GM19463 (cell line): ENCODE results near the gene SIDT2.
A peak's percentile ranks its signal among the peaks of the same experiment; 100 is the strongest.
"Not testable (repeated sequence)": the region's sequence is repeated elsewhere in the genome, so short reads cannot be mapped to it uniquely, and the experiment has no call there.

Source experiments
- ATAC-seq: cut with Tn5 transposase; IDR thresholded peaks from one replicate; pipeline ENCODE4 v1.9.1; 2021; ENCODE audit warnings: mild to moderate bottlenecking, moderate library complexity; ENCODE audit not compliant: unreplicated experiment

Gene SIDT2

DNA sequence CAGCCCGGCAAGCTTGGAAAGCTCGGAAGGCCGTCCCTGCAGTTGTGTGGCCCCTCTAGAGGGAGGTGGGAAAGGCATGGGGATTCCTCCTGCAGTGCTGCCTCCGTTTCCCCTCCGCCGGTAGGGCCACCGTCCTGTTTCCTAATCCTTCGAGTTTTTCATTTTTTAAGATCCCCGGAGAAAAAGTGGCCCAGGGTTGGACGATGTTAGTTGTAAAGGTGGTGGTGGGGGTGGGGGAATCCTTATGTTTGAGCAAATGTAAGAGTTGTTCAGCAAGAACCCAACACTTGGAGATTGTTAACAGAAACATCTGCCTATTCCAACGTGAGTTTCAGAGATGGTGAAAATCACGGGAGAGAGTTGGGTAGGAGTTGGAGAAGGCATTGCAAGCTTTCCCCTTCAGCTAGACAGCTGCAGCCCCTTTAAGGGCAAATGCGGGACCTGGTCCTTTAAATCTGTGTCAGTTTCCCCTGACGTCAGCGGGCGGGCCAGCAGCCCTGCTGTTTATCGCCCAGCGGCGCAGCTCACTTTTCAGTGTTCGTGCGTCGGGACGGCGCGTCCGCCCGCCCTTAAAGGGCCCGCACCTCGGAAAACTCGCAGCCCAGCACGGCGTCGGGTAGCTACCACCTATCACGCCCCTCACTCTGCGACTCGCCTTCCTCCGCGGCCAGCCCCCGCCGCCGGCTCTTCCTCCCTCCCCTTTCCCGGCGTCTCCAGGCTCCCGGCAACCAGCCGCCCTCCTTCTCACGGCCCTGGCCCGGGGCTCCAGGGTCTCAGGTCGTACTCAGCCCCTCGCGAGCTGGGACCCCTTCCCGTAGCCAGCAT, at the start of gene SIDT2:
Gene SIDT2, plus strand, starts transcription at position 534 of the 825 bp plus-strand sequence. CDS start 521 bp downstream, outside the sequence.
- peak; percentile 89 for ATAC-seq

DNA sequence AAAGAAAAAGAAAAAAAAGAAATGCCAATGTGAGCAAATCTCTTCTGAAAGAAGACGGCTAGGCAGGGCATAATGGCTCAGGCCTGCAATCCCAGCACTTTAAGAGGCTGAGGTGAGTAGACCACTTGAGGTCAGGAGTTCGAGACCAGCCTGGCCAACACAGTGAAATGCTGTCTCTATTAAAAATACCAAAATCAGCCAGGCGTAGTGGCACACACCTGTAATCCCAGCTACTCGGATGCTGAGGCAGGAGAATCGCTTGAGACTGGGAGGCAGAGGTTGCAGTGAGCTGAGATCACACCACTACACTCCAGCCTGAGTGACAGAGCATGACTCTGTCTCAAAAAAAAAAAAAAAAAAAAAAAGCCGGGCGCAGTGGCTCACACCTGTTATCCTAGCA, 48.1 kb upstream of the SIDT2 start:
- ATAC-seq: not testable (repeated sequence)

DNA sequence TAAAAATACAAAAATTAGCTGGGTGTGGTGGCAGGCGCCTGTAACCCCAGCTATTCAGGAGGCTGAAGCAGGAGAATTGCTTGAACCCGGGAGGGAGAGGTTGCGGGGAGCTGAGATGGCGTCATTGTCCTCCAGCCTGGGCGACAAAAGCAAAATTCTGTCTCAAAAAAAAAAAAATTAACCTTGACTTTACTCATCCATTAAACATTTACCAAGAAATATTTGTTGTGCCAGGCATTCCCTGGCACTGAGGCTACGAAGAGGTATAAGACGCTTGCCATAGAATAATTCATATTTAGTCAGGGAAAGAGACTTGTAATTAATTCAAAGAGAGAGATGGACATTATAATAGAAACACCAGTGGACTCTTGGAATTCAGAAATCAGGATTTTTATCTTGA, 47.7 kb upstream of the SIDT2 start:
- ATAC-seq: no peak

DNA sequence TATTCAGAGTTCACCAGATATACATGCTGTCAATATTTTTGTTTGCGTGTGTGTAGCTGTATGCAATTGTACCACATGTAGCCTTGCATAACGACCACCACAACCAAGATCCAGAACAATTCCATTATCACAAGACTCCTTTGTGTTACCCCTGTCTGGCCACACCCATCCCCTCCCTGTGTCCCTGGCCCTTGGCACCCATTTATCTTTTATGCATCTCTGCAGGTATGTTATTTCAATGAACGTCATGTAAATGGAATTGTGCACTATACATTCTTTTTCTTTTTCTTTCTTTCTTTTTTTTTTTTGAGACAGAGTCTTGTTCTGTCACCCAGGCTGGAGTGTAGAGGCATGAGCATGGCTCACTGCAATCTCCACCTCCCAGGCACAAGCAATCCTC, 44.1 kb upstream of the SIDT2 start:
- ATAC-seq: no peak

- ATAC-seq: not testable (repeated sequence)
These were observed 43.6 kb upstream of the SIDT2 start for GRCh38 chr11:117134979-117135378.

DNA sequence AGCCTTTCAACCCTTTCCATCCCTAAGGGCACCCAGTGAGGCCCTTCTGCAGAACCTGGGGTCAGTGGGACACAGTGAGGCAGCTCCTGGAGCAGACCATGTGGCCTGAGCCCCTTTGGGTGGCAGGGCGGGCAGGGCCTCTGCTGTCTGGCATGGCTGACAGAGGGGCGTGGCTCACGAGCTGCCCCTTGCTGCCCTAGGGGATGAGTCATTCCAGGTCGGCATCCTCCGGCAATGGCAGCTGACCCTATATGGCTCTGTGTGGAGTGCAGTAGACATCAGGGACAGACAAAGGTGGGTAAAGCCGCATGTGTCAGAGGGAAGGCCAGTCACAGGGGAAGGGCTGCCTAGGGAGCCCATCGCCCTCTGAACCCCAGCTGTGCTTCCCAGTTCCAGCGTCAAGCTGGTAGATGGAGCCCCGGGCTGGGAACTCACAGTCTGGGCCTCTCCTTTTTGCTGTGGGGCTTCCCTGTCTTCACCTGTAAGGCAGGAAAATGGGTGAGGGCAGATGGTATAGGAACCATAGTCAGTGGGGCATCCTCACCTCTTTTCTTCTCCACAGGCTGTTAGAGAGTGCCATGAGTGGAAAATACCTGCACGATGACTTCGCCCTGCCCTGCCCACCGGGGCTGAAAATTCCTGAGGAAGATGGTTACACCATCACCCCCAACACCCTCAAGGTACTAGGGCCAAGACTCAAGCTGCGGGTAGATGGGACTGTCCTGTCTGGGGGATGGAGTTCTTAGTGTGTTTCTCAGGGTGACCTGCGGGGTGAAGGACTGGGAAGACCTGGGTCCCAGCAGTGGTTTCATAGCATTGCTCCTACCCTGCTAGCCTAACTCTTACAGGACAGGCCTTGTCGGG, 41.1 kb upstream of the SIDT2 start:
- not testable (repeated sequence) for ATAC-seq

GRCh38 chr11:117143390-117143789, 35.2 kb upstream of the SIDT2 start:
- peak; percentile 5 for ATAC-seq

DNA sequence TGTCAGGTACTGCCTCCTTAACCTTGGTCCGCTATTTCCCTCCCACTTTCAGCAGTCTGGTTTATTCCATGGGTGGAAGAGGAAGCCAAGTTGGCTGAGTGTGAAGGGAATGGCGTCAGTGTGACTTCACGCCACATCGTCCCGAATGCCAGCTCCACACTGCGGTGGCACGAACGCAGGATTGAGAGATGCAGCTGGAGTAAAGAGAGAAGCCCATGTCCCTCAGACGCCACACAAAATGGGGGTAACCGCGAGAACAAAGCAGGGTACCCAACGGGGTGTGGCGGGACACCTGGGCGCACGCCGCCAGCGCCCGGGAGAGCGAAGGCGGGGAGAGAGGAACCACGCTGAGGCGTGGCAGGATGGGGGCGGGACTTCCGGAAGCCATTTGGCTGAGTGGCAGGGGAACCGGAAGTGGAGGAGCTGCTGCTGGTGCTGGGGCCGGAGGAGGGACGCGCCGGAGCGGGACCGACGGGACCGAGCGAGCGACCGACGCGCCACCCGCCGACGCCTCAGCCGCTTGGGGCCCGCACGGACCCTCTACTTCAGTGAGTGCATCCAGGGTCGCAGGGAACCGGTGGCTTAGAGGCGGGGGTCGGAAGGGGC, 34.6 kb upstream of the SIDT2 start, which contains the start of gene PAFAH1B2:
Gene PAFAH1B2, plus strand, starts transcription at position 417 of the 606 bp plus-strand sequence. CDS start 8,161 bp downstream, outside the sequence.
- peak; percentile 95 for ATAC-seq

GRCh38 chr11:117144477-117145392, 33.8 kb upstream of the SIDT2 start:
- peak; percentile 44 for ATAC-seq

GRCh38 chr11:117145393-117145761, 33.2 kb upstream of the SIDT2 start:
- ATAC-seq: no peak

DNA sequence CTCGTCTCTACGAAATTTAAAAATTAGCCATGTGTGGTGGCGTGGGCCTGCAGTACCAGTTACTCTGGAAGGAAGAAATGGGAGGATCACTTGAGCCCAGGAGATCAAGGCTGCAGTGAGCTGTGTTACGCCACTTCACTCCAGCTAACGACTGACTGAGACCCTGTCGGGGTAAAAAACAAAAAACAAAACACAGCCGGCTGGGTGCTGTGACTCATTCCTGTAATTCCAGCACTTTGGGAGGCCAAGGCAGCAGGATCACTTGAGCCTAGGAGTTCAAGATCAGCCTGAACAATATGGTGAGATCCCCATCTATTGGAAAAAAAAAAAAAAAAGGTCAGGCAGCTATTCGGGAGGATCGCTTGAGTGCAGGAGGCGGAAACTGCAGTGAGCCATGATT, 32.0 kb upstream of the SIDT2 start:
- ATAC-seq: no peak

DNA sequence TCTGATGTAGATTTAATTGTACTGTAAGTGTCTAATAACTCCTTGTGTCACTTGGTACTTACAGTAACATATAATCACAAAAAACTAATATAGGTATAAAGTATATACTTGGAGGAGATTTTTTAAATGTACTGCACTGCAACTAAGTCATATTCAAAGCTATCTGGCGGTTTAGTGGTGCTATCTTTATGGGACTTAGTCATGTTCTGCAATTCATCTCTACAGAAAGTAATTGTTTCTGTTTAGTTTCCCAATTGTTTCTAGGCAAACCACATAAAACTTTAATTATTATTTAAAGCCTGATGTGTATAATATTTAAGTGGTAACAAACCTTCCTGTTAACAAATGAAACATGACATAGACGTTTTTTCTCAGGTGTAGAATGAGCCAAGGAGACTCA, 26.5 kb upstream of the SIDT2 start:
- ATAC-seq: no peak

DNA sequence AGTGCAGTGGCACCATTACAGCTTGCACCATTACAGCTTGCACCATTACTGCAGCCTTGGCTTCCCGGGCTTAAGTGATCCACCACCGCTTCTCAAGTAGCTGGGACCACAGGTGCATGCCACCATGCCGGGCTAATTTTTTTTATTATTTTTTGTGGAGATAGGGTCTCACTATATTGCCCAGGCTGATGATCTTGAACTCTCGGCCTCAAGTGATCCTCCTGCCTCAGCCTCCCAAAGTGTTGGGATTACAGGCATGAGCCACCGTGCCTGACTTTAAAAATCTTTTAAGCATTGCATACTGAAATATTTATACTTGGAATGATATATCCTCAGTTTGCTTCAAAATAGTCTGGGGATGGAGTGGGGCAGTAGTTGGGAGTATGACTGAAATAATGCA, 24.1 kb upstream of the SIDT2 start:
- no peak for ATAC-seq

- no peak for ATAC-seq
These were observed 21.0 kb upstream of the SIDT2 start for GRCh38 chr11:117157507-117157906.

- no peak for ATAC-seq
These were observed 18.7 kb upstream of the SIDT2 start for GRCh38 chr11:117159892-117160291.

GRCh38 chr11:117160826-117161225, 17.7 kb upstream of the SIDT2 start:
- ATAC-seq: peak; percentile 66

GRCh38 chr11:117166491-117166890, 12.1 kb upstream of the SIDT2 start:
- ATAC-seq: no peak

- ATAC-seq: no peak
These were observed 8.8 kb upstream of the SIDT2 start for GRCh38 chr11:117169736-117170135.

- ATAC-seq: no peak
These were observed 8.3 kb upstream of the SIDT2 start for GRCh38 chr11:117170210-117170609.

DNA sequence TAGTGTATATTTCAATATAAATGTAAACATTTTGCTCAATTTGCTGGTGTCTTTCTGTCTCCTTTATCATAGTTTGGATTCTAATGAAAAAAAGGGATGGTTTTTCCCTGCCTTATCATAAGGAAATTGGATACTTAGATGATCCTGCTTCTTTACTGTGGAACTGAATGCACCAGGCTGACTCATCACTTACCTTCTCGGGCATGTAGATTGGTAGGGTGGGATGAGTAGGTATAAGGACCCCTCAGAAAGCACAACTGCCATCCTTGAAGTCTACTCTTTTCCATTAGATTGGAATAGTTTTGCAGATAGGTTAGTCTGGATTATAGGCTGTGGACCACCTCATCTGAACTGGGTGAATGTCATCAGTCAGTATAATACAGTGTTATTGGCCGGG, 7.5 kb upstream of the SIDT2 start:
- ATAC-seq: no peak
